ENCODE results near the gene MIOS.

DNA sequence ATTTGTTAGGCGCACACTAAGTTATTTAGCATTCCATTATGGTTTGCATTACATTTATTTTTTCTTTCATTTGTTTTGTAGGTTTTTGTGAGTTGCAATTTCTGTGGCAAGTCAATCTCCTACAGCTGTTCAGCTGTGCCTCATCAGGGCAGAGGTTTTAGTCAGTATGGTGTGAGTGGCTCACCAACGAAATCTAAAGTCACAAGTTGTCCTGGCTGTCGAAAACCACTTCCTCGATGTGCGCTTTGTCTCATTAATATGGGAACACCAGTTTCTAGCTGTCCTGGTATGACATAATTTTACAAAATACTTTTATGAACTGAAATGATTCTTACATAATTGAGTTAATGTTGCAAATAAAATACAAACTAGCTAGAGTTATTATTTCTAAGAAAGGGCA, 29.5 kb downstream of the MIOS start:
- TF ChIP-seq CTCF (IDR thresholded peaks at IDR 0.05; ENCODE audit: poor library complexity) (no peak), EZH2 (IDR thresholded peaks at IDR 0.05; ENCODE audit: borderline replicate concordance) (no peak), EZH2phosphoT487 (IDR thresholded peaks at IDR 0.05; ENCODE audit: low read depth, severe bottlenecking, unreplicated experiment) (no peak)

Data from hepatocyte (in vitro differentiated cells).